Fibroblast of lung (primary cell): ENCODE data around the gene SHROOM4. TPM values are rescaled to one million over a fixed set of nuclear protein-coding genes. Genes with fewer than 3 reads are reported as not detected.

Experiments
- DNase-seq, 2 donors: peaks; one replicate each; pipeline versions ENCODE4 v3.0.0 to v3.0.0-alpha.2; 2010; ENCODE audit warnings: low read depth in 2 of 2
- H2AFZ ChIP-seq: 2 replicates; pipeline ENCODE4 v1.5.1; 2012; ENCODE audit warnings: low read length, control low read depth, inconsistent platforms
- H3K27ac ChIP-seq: 2 replicates; pipeline ENCODE4 v1.5.1; 2011; ENCODE audit warnings: low read length, control low read depth; ENCODE audit not compliant: insufficient read depth
- H3K27me3 ChIP-seq: 2 replicates; pipeline ENCODE4 v1.5.1; 2011; ENCODE audit warnings: mild to moderate bottlenecking, low read length; ENCODE audit not compliant: control insufficient read depth, insufficient read depth
- H3K36me3 ChIP-seq: 2 replicates; pipeline ENCODE4 v1.5.1; 2011; ENCODE audit warnings: low read length; ENCODE audit not compliant: control insufficient read depth, insufficient read depth
- H3K4me1 ChIP-seq: 2 replicates; pipeline ENCODE4 v1.5.1; 2011; ENCODE audit warnings: low read length; ENCODE audit not compliant: control insufficient read depth, insufficient read depth; ENCODE audit errors: extremely low read depth
- H3K4me2 ChIP-seq: 2 replicates; pipeline ENCODE4 v1.5.1; 2011; ENCODE audit warnings: low read length, control low read depth; ENCODE audit not compliant: insufficient read depth; ENCODE audit errors: extremely low read depth
- H3K4me3 ChIP-seq, 4 experiments: fragments of 200-600 bp in 1 of 4; sonication (generic) in 1 of 4; replicated peaks in 1 of 4; 2 replicates each; pipeline ENCODE4 v1.5.1; 2011 to 2016; ENCODE audit warnings: low read length in 4 of 4, low read depth in 3 of 4, mild to moderate bottlenecking in 3 of 4, control low read depth in 2 of 4, inconsistent platforms in 1 of 4, mixed read lengths in 1 of 4; ENCODE audit not compliant: insufficient read depth in 1 of 4; ENCODE audit errors: control extremely low read depth in 1 of 4
- H3K79me2 ChIP-seq: 2 replicates; pipeline ENCODE4 v1.5.1; 2012; ENCODE audit warnings: mild to moderate bottlenecking, low read length, inconsistent platforms; ENCODE audit not compliant: control insufficient read depth, insufficient read depth
- H3K9ac ChIP-seq: 2 replicates; pipeline ENCODE4 v1.5.1; 2011; ENCODE audit warnings: mild to moderate bottlenecking, low read length, control low read depth; ENCODE audit not compliant: insufficient read depth
- H3K9me3 ChIP-seq: 2 replicates; pipeline ENCODE4 v1.5.1; 2012; ENCODE audit warnings: low read depth, low read length; ENCODE audit not compliant: control insufficient read depth, insufficient read depth
- H4K20me1 ChIP-seq: 2 replicates; pipeline ENCODE4 v1.5.1; 2011; ENCODE audit warnings: low read length; ENCODE audit not compliant: control insufficient read depth, insufficient read depth; ENCODE audit errors: extremely low read depth
- CTCF ChIP-seq, 2 donors: IDR thresholded peaks in 1 of 2; conservative IDR thresholded peaks in 1 of 2; 1 replicate in 1 of 2; 2 replicates in 1 of 2; pipeline ENCODE4 v1.5.1; 2011 to 2012; ENCODE audit warnings: low read length in 2 of 2, control low read depth in 1 of 2, inconsistent platforms in 1 of 2, low read depth in 1 of 2, mild to moderate bottlenecking in 1 of 2
- EZH2 ChIP-seq: IDR thresholded peaks from 2 replicates; pipeline ENCODE4 v1.5.1; 2012; ENCODE audit warnings: low read length, control low read depth, mild to moderate bottlenecking; ENCODE audit errors: missing control alignments
- polyA plus RNA-seq, 2 donors: library from polyadenylated mRNA; depleted of rRNA in 1 of 2; stranded (reverse) in 1 of 2; unstranded in 1 of 2; fragments of >200 nt; gene quantifications; 2 replicates each; pipeline ENCODE4 v1.2.1, GENCODE V29; 2011 to 2012; ENCODE audit warnings: missing spikeins in 1 of 2
- total RNA-seq: library from RNA; depleted of rRNA; stranded (reverse); fragments of >200 nt; gene quantifications from 2 replicates; pipeline ENCODE4 v1.2.1, GENCODE V29; 2014

Gene SHROOM4
- total and polyA plus RNA-seq, 2 donors (not counting 1 experiment from before 2014, with no cell fraction given): 0.45 to 0.50 TPM

- Histone ChIP-seq H3K9ac (no peak overlapping the region), H4K20me1 (no peaks in the 10 kb centered on the region), H3K4me1 (no peaks in the 10 kb centered on the region), H3K4me2 (no peak overlapping the region), H3K4me3 (no peak overlapping the region), H3K27me3 (no peaks in the 10 kb centered on the region), H3K79me2 (no peaks in the 10 kb centered on the region), H3K9me3 (no peaks in the 10 kb centered on the region), H3K27ac (no peak overlapping the region), H2AFZ (no peak overlapping the region), H3K36me3 (no peaks in the 10 kb centered on the region)
- TF ChIP-seq CTCF (conservative IDR thresholded peaks at IDR 0.05 in 1 of 2, IDR thresholded peaks at IDR 0.05 in 1 of 2; ENCODE audit: low read depth in 1 of 2, low read length in 2 of 2) (no peak), EZH2 (no peak)
- no peak for DNase-seq
Observed at GRCh38 chrX:50780144-50780543, 33.9 kb downstream of the SHROOM4 start.

GRCh38 chrX:50779694-50780093 is 34.3 kb downstream of the SHROOM4 start:
- Histone ChIP-seq H3K36me3 (no peaks in the 10 kb centered on the region), H3K4me3 (no peak overlapping the region), H3K9ac (no peak overlapping the region), H3K27me3 (no peaks in the 10 kb centered on the region), H3K27ac (no peak overlapping the region), H2AFZ (no peak overlapping the region), H3K4me2 (no peak overlapping the region), H3K4me1 (no peaks in the 10 kb centered on the region), H3K9me3 (no peaks in the 10 kb centered on the region), H4K20me1 (no peaks in the 10 kb centered on the region), H3K79me2 (no peaks in the 10 kb centered on the region)
- peak in 1 of 2 donors; percentile 7 for DNase-seq
- TF ChIP-seq CTCF (conservative IDR thresholded peaks at IDR 0.05 in 1 of 2, IDR thresholded peaks at IDR 0.05 in 1 of 2; ENCODE audit: low read depth in 1 of 2, low read length in 2 of 2): no peak

- Histone ChIP-seq H3K9me3 (no peaks in the 10 kb centered on the region), H4K20me1 (no peaks in the 10 kb centered on the region), H3K36me3 (no peaks in the 10 kb centered on the region), H3K4me3 (no peak overlapping the region), H3K9ac (no peak overlapping the region), H3K27me3 (no peaks in the 10 kb centered on the region), H3K27ac (no peak overlapping the region), H2AFZ (no peak overlapping the region), H3K4me2 (no peak overlapping the region), H3K4me1 (no peaks in the 10 kb centered on the region), H3K79me2 (no peaks in the 10 kb centered on the region)
- DNase-seq: no peak
- no peak for TF ChIP-seq CTCF (conservative IDR thresholded peaks at IDR 0.05 in 1 of 2, IDR thresholded peaks at IDR 0.05 in 1 of 2; ENCODE audit: low read depth in 1 of 2, low read length in 2 of 2)
- TF ChIP-seq EZH2: no peak
Observed at GRCh38 chrX:50778272-50778671, 35.7 kb downstream of the SHROOM4 start.
